Activated naive CD8-positive, alpha-beta T cell treated with anti-CD3 and anti-CD28 coated beads for 36 hours (primary cell): ENCODE data around the gene RPL13A. TPM values are rescaled to one million over a fixed set of nuclear protein-coding genes. Genes with fewer than 3 reads are reported as not detected.
"Not testable (repeated sequence)": the region's sequence is repeated elsewhere in the genome, so short reads cannot be mapped to it uniquely, and the experiment has no call there.

Experiments used
- DNase-seq: peaks from one replicate; pipeline ENCODE4 v3.0.0; 2021
- H3K27ac Mint-ChIP-seq: one replicate; pipeline ENCODE4 v1.8.0; 2022; ENCODE audit warnings: mild to moderate bottlenecking, moderate library complexity, mixed read lengths
- H3K27me3 Mint-ChIP-seq: one replicate; pipeline ENCODE4 v1.8.0; 2022; ENCODE audit warnings: mild to moderate bottlenecking, mixed read lengths
- H3K36me3 Mint-ChIP-seq: one replicate; pipeline ENCODE4 v1.8.0; 2021; ENCODE audit warnings: mild to moderate bottlenecking, mixed read lengths
- H3K4me1 Mint-ChIP-seq: one replicate; pipeline ENCODE4 v1.8.0; 2021; ENCODE audit warnings: mixed read lengths
- H3K4me3 Mint-ChIP-seq: one replicate; pipeline ENCODE4 v1.8.0; 2022; ENCODE audit warnings: mild to moderate bottlenecking, moderate library complexity, mixed read lengths
- H3K9me3 Mint-ChIP-seq: one replicate; pipeline ENCODE4 v1.8.0; 2022; ENCODE audit warnings: mixed read lengths
- total RNA-seq, 2 experiments: library from RNA; stranded (reverse); gene quantifications; one replicate each; pipeline ENCODE4 v1.2.3, GENCODE V29; 2021

RPL13A gene
- total RNA-seq, 2 experiments from 2014 or later, result 3,663 to 3,691 TPM

- Mint-ChIP-seq H3K9me3 (no peaks in the 10 kb centered on the region), H3K36me3 (peaks cover 22% of the 10 kb centered on the region), H3K4me1 (peaks cover 44% of the 10 kb centered on the region), H3K27ac (peak overlapping the region; percentile 97), H3K4me3 (peak overlapping the region; percentile 47), H3K27me3 (no peaks in the 10 kb centered on the region)
- peak; percentile 78 for DNase-seq
These were observed 18.5 kb upstream of the RPL13A start for GRCh38 chr19:49468746-49469447.

DNA sequence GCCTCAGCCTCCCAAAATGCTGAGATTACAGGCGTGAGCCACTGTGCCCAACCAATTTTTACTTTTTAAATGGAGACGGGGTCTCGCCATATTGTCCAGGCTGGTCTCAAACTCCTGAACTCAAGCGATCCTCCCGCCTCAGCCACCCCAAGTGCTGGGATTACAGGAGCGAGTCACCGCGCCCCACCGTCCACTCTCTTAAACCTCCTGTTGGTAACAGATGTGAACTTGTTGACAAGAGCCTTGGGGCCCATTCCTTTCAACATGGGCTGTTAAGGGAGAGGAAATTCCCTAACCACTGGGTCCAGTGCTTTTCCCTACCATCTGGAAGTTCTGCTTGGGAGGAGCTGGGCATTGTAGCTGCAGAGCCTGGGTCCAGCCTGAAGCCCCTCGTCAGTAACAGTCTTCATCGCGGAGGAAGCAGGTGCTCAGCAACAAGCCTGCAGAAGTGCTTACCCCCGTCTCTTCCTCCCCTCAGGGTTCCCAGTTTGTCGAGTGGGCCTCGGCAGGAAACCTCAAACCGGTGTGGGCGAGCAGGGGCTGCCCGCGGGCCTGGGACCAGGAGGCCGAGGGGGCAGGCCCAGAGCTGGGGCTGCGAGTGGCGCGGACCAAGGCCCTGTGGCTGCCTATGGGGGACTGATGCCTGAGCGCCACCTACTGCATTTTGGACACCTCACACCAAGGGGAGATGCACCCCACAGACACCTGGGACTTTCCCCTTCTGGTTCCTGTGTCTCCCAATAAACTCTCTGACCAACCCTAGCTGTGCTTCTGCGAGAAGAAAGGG lies 17.4 kb upstream of the RPL13A start:
- no peak overlapping the region for H3K4me3 Mint-ChIP-seq
- no peaks in the 10 kb centered on the region for H3K9me3 Mint-ChIP-seq
- no peaks in the 10 kb centered on the region for H3K27me3 Mint-ChIP-seq
- peaks cover 45% of the 10 kb centered on the region for H3K4me1 Mint-ChIP-seq
- peaks cover 16% of the 10 kb centered on the region for H3K36me3 Mint-ChIP-seq
- peak overlapping the region; percentile 81 for H3K27ac Mint-ChIP-seq
- DNase-seq, result peak; percentile 89

- DNase-seq, result no peak
- Mint-ChIP-seq H3K27me3 (no peaks in the 10 kb centered on the region), H3K27ac (peak overlapping the region; percentile 81), H3K9me3 (no peaks in the 10 kb centered on the region), H3K4me3 (no peak overlapping the region), H3K4me1 (peaks cover 50% of the 10 kb centered on the region), H3K36me3 (peaks cover 19% of the 10 kb centered on the region)
These were observed 16.8 kb upstream of the RPL13A start for GRCh38 chr19:49470615-49470978.

DNA sequence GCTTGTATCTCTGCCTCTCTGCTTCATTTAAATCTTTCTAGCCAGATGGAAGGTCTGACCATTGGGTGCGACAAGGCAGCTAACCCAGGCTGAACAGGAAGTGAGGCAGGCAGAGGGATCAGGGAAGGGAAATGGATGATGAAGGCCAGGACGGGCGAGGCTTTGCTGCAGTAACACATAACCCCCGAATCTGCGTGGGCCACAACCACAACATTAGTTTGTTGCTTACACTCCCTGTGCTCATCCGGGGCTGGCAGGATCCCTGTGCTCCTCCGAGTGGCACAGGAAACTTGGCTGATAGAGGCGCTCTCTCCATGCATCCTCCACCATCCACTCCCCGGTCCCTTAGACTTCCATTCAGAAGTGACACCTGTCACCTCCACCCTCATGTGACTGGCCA lies 14.5 kb upstream of the RPL13A start:
- H3K4me1 Mint-ChIP-seq, result peaks cover 59% of the 10 kb centered on the region
- H3K9me3 Mint-ChIP-seq, result no peaks in the 10 kb centered on the region
- DNase-seq, result no peak
- H3K36me3 Mint-ChIP-seq, result peaks cover 31% of the 10 kb centered on the region
- peak overlapping the region; percentile 98 for H3K4me3 Mint-ChIP-seq
- no peaks in the 10 kb centered on the region for H3K27me3 Mint-ChIP-seq
- peak overlapping the region; percentile 95 for H3K27ac Mint-ChIP-seq

GRCh38 chr19:49473501-49473867 lies 13.9 kb upstream of the RPL13A start:
- peaks cover 58% of the 10 kb centered on the region for H3K4me1 Mint-ChIP-seq
- DNase-seq, result not testable (repeated sequence)

GRCh38 chr19:49473868-49474541 lies 13.4 kb upstream of the RPL13A start, which contains the start of gene FLT3LG:
Gene FLT3LG, plus strand, starts transcription at chr19:49474215. Its CDS starts 425 bp downstream, at chr19:49474640.
- Mint-ChIP-seq H3K27ac (peak within 1 kb of the TSS; percentile 95), H3K27me3 (no peaks in the 10 kb centered on the region), H3K4me1 (peaks cover 55% of the 10 kb centered on the region), H3K9me3 (no peaks in the 10 kb centered on the region), H3K36me3 (peaks cover 31% of the 10 kb centered on the region), H3K4me3 (peak within 1 kb of the TSS; percentile 98)
- DNase-seq, result peak; percentile 92

More at GRCh38 chr19:49473501-49473867, 13.9 kb upstream of the RPL13A start:
- Mint-ChIP-seq H3K36me3 (peaks cover 32% of the 10 kb centered on the region), H3K4me3 (peak overlapping the region; percentile 98), H3K27ac (peak overlapping the region; percentile 95)
- not testable (repeated sequence) for H3K27me3 Mint-ChIP-seq, H3K9me3 Mint-ChIP-seq

DNA sequence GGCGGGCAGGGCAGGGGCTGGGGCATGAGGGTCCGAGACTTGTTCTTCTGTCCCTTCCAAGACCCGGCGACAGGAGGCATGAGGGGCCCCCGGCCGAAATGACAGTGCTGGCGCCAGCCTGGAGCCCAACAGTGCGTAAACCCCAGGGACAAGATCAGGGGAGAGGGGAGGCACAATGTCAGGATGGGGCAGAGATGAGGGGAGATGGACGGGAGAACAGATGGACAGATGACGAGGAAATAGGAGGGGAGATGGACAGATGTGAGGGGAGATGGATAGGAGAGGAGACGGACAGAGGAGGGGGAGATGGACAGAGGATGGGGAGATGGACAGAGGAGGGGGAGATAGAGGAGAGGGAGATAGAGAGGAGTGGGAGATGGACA lies 12.9 kb upstream of the RPL13A start:
- peak overlapping the region; percentile 98 for H3K4me3 Mint-ChIP-seq
- H3K4me1 Mint-ChIP-seq, result peaks cover 51% of the 10 kb centered on the region
- DNase-seq, result no peak
- H3K9me3 Mint-ChIP-seq, result no peaks in the 10 kb centered on the region
- peaks cover 31% of the 10 kb centered on the region for H3K36me3 Mint-ChIP-seq
- peak overlapping the region; percentile 95 for H3K27ac Mint-ChIP-seq
- no peaks in the 10 kb centered on the region for H3K27me3 Mint-ChIP-seq

GRCh38 chr19:49475191-49475917 lies 12.1 kb upstream of the RPL13A start:
- Mint-ChIP-seq H3K4me3 (peak overlapping the region; percentile 98), H3K4me1 (peaks cover 43% of the 10 kb centered on the region), H3K27me3 (no peaks in the 10 kb centered on the region), H3K36me3 (peaks cover 35% of the 10 kb centered on the region), H3K27ac (peak overlapping the region; percentile 95), H3K9me3 (no peaks in the 10 kb centered on the region)
- peak; percentile 48 for DNase-seq

GRCh38 chr19:49475995-49476880 lies 11.2 kb upstream of the RPL13A start:
- H3K4me3 Mint-ChIP-seq, result peak overlapping the region; percentile 98
- H3K4me1 Mint-ChIP-seq, result peaks cover 39% of the 10 kb centered on the region
- H3K36me3 Mint-ChIP-seq, result peaks cover 36% of the 10 kb centered on the region
- H3K27ac Mint-ChIP-seq, result peak overlapping the region; percentile 95
- no peaks in the 10 kb centered on the region for H3K9me3 Mint-ChIP-seq
- DNase-seq, result peak; percentile 87
- H3K27me3 Mint-ChIP-seq, result no peaks in the 10 kb centered on the region

DNA sequence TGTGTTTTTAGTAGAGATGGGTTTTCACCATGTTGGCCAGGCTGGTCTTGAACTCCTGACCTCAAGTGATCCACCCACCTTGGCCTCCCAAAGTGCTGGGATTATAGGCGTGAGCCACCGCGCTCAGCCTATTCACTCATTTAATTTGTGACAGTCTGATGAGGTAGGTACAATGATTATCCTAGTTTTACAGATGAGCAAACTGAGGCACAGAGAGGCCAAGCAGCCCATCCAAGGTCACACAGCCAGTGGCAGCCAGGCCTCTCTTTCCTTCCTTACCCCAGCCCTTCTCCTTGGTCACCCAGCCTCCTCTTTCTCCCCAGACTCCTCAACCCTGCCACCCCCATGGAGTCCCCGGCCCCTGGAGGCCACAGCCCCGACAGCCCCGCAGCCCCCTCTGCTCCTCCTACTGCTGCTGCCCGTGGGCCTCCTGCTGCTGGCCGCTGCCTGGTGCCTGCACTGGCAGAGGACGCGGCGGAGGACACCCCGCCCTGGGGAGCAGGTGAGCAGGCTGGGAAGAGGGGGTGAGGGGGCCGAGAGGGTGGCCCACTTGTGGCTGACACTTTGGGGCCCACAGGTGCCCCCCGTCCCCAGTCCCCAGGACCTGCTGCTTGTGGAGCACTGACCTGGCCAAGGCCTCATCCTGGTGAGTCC lies 7.3 kb upstream of the RPL13A start:
- Mint-ChIP-seq H3K27me3 (no peaks in the 10 kb centered on the region), H3K36me3 (peaks cover 31% of the 10 kb centered on the region), H3K9me3 (no peaks in the 10 kb centered on the region), H3K4me1 (peaks cover 25% of the 10 kb centered on the region), H3K4me3 (no peak overlapping the region), H3K27ac (peak overlapping the region; percentile 8)
- no peak for DNase-seq

- no peaks in the 10 kb centered on the region for H3K9me3 Mint-ChIP-seq
- peaks cover 19% of the 10 kb centered on the region for H3K4me1 Mint-ChIP-seq
- H3K27ac Mint-ChIP-seq, result peak overlapping the region; percentile 68
- DNase-seq, result no peak
- H3K4me3 Mint-ChIP-seq, result peak overlapping the region; percentile 14
- no peaks in the 10 kb centered on the region for H3K27me3 Mint-ChIP-seq
- peaks cover 28% of the 10 kb centered on the region for H3K36me3 Mint-ChIP-seq
These were observed 6.3 kb upstream of the RPL13A start for GRCh38 chr19:49481020-49481683.

DNA sequence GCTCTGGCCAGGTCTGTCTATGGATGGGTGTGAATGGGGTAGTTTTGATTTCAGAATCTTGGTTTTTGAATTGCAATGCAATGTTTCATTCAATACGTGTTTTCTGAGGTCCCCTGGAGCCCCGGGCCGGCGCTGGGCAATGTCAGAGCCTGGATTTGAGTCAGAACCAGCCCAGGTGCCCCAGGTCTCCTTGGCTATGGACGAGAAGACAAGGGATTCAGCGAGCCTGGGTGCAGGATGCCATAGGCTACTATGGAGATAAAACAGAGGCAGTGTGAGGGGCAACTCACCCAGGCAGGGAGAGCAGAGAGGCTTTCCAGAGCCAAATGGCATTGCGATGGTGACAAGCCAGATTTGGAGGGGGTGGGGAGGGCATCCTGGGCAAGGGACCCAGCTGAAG lies 1.2 kb upstream of the RPL13A start:
- Mint-ChIP-seq H3K27ac (peak overlapping the region; percentile 83), H3K4me1 (peaks cover 32% of the 10 kb centered on the region), H3K9me3 (peaks cover 2% of the 10 kb centered on the region), H3K36me3 (peaks cover 52% of the 10 kb centered on the region), H3K27me3 (peaks cover 23% of the 10 kb centered on the region), H3K4me3 (peak overlapping the region; percentile 43)
- DNase-seq, result no peak

DNA sequence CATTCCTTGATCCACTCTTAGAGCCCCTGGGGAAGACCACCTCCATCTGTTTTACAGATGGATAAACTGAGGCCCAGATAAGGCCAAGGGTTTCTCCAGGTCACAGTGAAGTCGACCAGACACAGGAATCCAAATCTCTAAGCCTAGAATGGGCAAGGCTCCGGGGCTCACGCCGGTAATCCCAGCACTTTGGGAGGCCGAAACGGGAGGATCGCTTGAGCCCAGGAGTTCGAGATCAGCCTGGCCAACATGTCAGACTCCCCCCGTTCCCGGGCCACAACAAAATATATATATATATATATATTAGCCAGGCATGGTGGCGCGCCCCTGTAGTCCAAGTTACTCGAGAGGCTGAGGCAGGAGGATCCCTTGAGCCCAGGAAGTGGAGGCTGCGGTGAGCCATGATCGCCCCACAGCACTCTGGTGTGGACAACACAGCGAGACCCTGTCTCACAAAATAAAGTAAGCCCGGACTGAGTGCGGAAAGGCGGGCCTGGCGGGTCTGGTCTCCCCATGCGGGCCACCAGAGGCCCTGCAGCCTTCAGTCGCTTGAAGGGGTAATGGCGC lies 615 bp upstream of the RPL13A start:
- Mint-ChIP-seq H3K4me1 (peaks cover 34% of the 10 kb centered on the region), H3K27me3 (peaks cover 23% of the 10 kb centered on the region), H3K4me3 (peak overlapping the region; percentile 93), H3K27ac (peak overlapping the region; percentile 97), H3K36me3 (peaks cover 58% of the 10 kb centered on the region), H3K9me3 (peaks cover 2% of the 10 kb centered on the region)
- DNase-seq, result no peak
